ENCODE measurements around the gene GGCX. TPM values are rescaled to one million over a fixed set of nuclear protein-coding genes. Genes with fewer than 3 reads are reported as not detected.

Gene GGCX
- total RNA-seq, 2 experiments from 2014 or later: 20.8 to 22.8 TPM

DNA sequence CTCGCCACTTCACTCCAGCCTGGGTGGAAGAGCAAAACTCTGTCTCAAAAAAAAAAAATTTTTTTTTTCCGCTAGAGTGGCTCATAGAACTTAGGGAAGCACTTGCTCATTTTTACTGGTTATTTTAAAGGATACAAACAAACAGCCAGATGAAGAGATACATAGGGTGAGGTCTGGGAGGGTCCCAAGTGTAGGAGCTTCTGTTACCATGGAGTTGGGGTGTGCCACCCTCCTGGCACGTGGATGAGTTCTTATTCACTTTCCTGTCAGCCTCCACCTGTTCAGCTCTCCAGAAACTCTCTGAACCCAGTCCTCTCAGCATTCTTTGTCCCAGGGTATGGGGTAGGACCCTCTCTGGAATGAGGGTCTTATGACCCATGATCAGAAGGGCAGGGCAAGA, 27.2 kb downstream of the GGCX start:
- Mint-ChIP-seq H3K4me3 (no peak overlapping the region), H3K27ac (no peak overlapping the region), H3K9me3 (no peaks in the 10 kb centered on the region), H3K4me1 (peaks cover 18% of the 10 kb centered on the region), H3K27me3 (peaks cover under 1% of the 10 kb centered on the region), H3K36me3 (ENCODE audit: low read depth) (peaks cover 3% of the 10 kb centered on the region)
- CTCF ChIA-PET: interaction anchor here (1.2 kb wide), 1 partner anchor 11 kb away, joined by 6 read pairs; no protein-coding TSS in a partner anchor
- DNase-seq: no peak
- POLR2A ChIA-PET: interaction anchor here (0.6 kb wide), 1 partner anchor 145 kb away, joined by 3 read pairs; no protein-coding TSS in a partner anchor

DNA sequence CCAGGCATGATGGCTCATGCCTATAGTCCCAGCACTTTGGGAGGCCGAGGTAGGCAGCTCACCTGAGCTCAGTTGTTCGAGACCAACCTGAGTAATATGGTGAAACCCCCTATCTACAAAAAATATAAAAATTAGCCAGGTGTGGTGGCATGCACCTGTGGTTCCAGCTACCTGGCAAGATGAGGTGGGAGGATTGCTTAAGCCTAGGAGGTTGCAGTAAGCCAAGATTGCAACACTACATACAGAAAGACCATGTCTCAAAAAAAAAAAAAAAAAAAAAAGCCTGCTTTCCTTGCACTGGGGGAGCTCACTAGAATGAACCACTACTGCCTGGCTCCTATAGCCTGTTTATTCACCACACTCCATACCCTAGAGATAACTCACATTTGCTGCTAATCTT, 29.7 kb downstream of the GGCX start:
- Mint-ChIP-seq H3K36me3 (ENCODE audit: low read depth) (peaks cover 2% of the 10 kb centered on the region), H3K27me3 (peaks cover 15% of the 10 kb centered on the region), H3K4me3 (no peak overlapping the region), H3K27ac (no peak overlapping the region), H3K4me1 (peaks cover 4% of the 10 kb centered on the region), H3K9me3 (no peaks in the 10 kb centered on the region)
- ChIA-PET POLR2A (no interaction called here), CTCF (interaction anchor here (0.6 to 1.6 kb wide), 5 partner anchors 8 to 231 kb away, joined by 3 to 5 read pairs (median 3); no protein-coding TSS in a partner anchor)
- DNase-seq: no peak

DNA sequence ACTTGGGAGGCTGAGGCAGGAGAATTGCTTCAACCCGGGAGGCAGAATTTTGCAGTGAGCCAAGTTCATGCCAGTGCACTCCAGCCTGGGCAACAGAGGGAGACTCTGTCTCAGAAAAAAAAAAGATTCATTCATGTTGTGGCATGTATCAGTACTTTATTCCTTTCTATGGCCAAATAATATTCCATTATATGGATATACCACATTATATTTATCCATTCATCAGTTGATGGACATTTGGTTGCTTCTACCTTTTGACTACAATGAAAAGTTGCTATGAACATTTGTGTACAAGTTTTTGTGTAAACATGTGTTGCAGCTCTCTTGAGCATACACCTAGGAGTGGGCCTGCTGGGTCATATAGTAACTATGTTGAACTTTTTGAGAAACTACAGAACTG, 31.5 kb downstream of the GGCX start:
- CTCF ChIA-PET: interaction anchor here (0.9 kb wide), 1 partner anchor 9 kb away, joined by 3 read pairs; the partner anchor contains the start of gene MAT2A
- Mint-ChIP-seq H3K4me1 (no peaks in the 10 kb centered on the region), H3K9me3 (no peaks in the 10 kb centered on the region), H3K27me3 (peaks cover 15% of the 10 kb centered on the region), H3K36me3 (ENCODE audit: low read depth) (no peaks in the 10 kb centered on the region), H3K4me3 (no peak overlapping the region), H3K27ac (no peak overlapping the region)
- DNase-seq: no peak
- POLR2A ChIA-PET: no interaction called here

DNA sequence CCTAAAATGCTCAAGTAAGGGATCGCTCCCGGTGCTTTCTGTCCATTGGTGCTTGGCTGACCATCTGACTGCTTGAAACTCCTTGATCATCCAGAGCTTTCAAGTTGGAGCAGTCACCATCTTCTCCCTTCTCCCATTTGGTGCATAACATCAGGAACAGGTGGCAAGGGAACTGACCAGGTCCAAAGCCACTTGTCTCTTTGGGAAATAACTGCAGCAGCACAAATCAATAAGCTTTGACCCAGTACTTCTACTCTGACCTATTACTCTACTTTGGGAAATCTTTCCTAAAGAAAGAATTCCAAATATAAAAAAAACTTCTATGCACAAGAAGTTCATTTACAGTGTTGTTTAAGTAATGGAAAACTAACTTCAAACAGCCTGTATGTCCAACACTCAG, 32.9 kb downstream of the GGCX start:
- CTCF ChIA-PET: no interaction called here
- H3K27ac Mint-ChIP-seq: no peak overlapping the region
- H3K9me3 Mint-ChIP-seq: no peaks in the 10 kb centered on the region
- POLR2A ChIA-PET: no interaction called here
- no peak overlapping the region for H3K4me3 Mint-ChIP-seq
- DNase-seq: no peak
- H3K36me3 Mint-ChIP-seq (ENCODE audit: low read depth): no peaks in the 10 kb centered on the region
- H3K27me3 Mint-ChIP-seq: peaks cover 15% of the 10 kb centered on the region
- peaks cover 4% of the 10 kb centered on the region for H3K4me1 Mint-ChIP-seq

DNA sequence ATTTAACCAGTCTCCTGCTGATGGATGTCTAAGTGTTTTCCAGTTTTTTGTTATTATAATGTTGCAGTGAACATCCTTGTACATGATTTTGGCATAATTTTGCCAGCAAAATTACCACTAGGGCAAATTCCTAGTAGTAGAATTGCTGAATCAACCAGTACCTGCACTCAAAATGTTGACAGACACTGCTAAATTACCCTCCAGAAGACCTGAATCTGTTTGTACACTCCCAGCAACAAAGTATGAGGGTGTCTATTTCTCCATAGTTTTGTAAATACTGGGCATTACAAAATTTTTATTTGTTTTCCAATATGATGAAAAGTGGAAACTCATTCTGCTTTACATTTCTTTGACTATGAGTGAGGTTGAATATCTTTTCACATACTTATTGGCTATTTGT, 33.5 kb downstream of the GGCX start:
- ChIA-PET CTCF (no interaction called here), POLR2A (no interaction called here)
- H3K9me3 Mint-ChIP-seq: no peaks in the 10 kb centered on the region
- DNase-seq: no peak
- H3K27me3 Mint-ChIP-seq: peaks cover 15% of the 10 kb centered on the region
- no peak overlapping the region for H3K4me3 Mint-ChIP-seq
- H3K4me1 Mint-ChIP-seq: peaks cover 4% of the 10 kb centered on the region
- H3K36me3 Mint-ChIP-seq (ENCODE audit: low read depth): no peaks in the 10 kb centered on the region
- H3K27ac Mint-ChIP-seq: no peak overlapping the region

DNA sequence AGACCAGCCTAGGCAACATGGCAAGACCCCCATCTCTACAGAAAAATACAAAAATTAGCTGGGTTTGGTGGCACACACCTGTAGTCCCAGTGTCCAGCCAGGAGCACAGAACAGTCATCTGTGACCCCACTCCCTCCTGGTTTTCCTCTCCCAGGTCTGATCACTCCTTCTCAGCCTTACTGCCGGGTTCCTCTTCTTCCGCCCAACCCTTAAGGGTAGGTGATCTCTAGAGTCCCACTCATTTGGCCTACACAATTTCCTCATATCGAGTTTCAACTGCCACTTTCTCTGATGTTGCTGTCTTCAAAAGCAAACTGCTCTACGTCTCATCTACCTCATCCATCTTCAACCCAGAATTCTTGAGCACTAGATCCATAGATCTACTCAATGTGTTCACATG, 35.7 kb downstream of the GGCX start:
- CTCF ChIA-PET: no interaction called here
- Mint-ChIP-seq H3K36me3 (ENCODE audit: low read depth) (no peaks in the 10 kb centered on the region), H3K4me1 (peaks cover 4% of the 10 kb centered on the region), H3K27me3 (peaks cover 15% of the 10 kb centered on the region), H3K27ac (no peak overlapping the region), H3K4me3 (no peak overlapping the region), H3K9me3 (no peaks in the 10 kb centered on the region)
- POLR2A ChIA-PET: no interaction called here
- DNase-seq: no peak

DNA sequence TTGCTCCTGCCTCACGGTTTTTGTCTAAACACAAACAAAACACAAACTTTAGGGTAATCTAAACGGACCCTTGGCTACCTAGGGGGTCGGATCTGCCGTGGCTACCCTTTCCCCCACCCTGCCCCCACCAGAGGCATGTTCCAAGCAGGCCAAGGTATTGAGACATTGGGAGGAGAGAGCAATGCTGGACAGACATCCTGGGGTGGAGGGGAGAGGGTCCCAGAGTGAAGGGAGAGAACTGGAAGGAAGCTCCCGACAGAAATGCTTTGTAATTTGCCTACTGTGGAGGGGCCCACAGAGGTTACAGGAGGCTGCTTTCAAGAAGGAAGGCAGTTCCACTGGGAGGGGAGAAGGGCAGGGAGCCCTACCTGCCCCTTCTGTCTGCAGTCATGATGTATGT, 36.3 kb downstream of the GGCX start:
- no peak overlapping the region for H3K4me3 Mint-ChIP-seq
- peaks cover 4% of the 10 kb centered on the region for H3K4me1 Mint-ChIP-seq
- no peak overlapping the region for H3K27ac Mint-ChIP-seq
- POLR2A ChIA-PET: no interaction called here
- no peak for DNase-seq
- CTCF ChIA-PET: interaction anchor here (1.7 kb wide), 1 partner anchor 14 kb away, joined by 6 read pairs; the partner anchor contains the start of gene MAT2A
- peaks cover 15% of the 10 kb centered on the region for H3K27me3 Mint-ChIP-seq
- H3K9me3 Mint-ChIP-seq: no peaks in the 10 kb centered on the region
- no peaks in the 10 kb centered on the region for H3K36me3 Mint-ChIP-seq (ENCODE audit: low read depth)

DNA sequence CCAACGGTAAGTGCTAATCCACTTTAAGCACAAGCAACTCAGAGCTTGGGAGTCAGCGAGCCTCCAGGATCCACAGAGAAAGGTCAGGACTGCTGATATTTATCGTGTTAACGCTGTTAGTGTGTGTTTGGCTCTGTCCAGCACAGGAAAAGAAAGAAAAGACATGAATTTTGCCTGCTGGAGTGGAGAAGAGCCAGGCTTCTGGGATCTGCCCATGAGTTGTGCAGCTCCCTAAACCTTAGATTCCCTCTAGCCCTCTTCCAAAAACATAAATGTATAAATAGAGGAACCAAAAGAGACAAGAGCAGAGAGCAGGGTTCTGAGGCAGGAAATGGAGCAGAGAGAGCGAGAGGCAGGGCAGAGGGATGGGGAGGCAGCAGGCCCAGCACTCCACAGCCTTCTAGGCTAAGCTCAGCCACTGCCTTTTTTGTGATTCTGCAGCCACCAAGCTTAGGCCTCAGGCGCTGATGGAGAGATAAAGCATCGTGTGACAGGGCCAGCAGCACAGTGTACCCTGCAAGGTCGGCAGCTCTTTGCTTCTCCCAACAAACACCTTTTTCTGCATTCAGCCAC, 36.9 kb downstream of the GGCX start:
- no peak for DNase-seq
- H3K27ac Mint-ChIP-seq: no peak overlapping the region
- H3K36me3 Mint-ChIP-seq (ENCODE audit: low read depth): no peaks in the 10 kb centered on the region
- peaks cover 4% of the 10 kb centered on the region for H3K4me1 Mint-ChIP-seq
- POLR2A ChIA-PET: no interaction called here
- H3K4me3 Mint-ChIP-seq: no peak overlapping the region
- peaks cover 15% of the 10 kb centered on the region for H3K27me3 Mint-ChIP-seq
- no peaks in the 10 kb centered on the region for H3K9me3 Mint-ChIP-seq
- CTCF ChIA-PET: interaction anchor here (0.9 to 1.7 kb wide), 3 partner anchors 8 to 78 kb away, joined by 3 to 6 read pairs (median 3); partner anchors contain the start of gene MAT2A

DNA sequence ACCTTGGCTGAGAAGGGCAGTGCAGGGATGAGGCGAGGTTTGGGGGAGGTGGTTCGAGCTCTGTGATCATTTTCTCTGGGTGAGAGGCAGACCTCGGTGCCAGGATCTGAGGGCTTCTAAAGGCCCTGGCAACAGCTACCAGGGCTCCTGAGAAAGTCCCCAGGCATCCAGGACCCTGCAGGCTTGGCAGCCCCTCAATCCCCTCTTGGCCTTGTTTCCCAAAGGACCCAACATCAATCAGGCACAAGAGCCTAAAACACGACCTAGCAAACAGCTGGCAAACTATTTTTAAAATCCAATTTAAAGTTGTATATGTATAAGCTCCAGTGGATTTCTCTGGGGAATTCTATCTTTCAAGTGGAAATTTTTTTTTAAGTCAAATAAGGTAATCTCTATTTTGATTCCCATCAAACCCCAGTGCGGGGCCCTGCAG, 37.4 kb downstream of the GGCX start:
- POLR2A ChIA-PET: no interaction called here
- Mint-ChIP-seq H3K27ac (no peak overlapping the region), H3K9me3 (no peaks in the 10 kb centered on the region), H3K36me3 (ENCODE audit: low read depth) (no peaks in the 10 kb centered on the region), H3K4me3 (no peak overlapping the region), H3K27me3 (peaks cover 13% of the 10 kb centered on the region), H3K4me1 (peaks cover 4% of the 10 kb centered on the region)
- CTCF ChIA-PET: interaction anchor here (0.9 to 2.0 kb wide), 4 partner anchors 8 to 78 kb away, joined by 3 to 6 read pairs (median 4); partner anchors contain the start of gene MAT2A
- no peak for DNase-seq

DNA sequence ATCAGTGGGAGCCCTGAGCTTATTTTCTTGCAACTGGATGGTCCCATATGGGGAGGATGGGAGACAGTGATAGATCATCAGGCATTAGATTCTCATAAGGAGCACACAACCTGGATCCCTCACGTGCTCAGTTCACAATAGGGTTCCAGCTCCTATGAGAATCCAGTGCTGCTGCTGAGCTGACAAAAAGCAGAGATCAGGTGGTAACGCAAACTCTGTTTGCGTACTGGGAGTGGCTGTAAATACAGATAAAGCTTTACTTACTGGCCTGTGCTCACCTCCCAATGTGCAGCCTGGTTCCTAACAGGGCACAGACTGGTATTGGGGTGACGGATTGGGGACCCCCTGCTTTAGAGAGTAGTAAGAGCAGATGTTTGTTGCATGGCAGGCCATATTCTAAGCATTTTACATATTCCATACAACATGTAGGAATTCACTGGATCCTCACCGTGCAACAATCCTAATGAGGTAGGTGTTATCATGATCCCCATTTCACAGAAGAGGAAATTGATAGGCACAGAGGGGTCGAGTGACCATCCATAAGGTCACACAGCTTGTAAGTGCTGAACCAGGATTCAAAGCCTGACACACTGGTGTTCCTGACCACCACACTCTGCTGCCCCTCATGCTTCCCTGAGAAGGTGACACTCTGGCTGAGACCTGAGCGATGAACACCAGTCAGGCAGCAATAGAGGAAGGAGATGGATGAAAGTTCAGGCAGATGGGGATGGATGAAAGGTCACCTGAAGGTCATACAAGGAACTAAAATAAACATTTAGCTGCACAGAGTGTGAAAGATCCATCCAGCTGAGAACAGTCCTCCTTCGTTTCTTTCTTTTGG, 38.0 kb downstream of the GGCX start:
- POLR2A ChIA-PET: no interaction called here
- Mint-ChIP-seq H3K27ac (no peak overlapping the region), H3K27me3 (peaks cover 10% of the 10 kb centered on the region), H3K9me3 (no peaks in the 10 kb centered on the region), H3K4me1 (peaks cover 4% of the 10 kb centered on the region), H3K4me3 (no peak overlapping the region), H3K36me3 (ENCODE audit: low read depth) (no peaks in the 10 kb centered on the region)
- DNase-seq: no peak
- CTCF ChIA-PET: interaction anchor here (0.6 to 2.0 kb wide), 4 partner anchors 9 to 748 kb away, joined by 3 to 6 read pairs (median 4); partner anchors contain the start of gene MAT2A

DNA sequence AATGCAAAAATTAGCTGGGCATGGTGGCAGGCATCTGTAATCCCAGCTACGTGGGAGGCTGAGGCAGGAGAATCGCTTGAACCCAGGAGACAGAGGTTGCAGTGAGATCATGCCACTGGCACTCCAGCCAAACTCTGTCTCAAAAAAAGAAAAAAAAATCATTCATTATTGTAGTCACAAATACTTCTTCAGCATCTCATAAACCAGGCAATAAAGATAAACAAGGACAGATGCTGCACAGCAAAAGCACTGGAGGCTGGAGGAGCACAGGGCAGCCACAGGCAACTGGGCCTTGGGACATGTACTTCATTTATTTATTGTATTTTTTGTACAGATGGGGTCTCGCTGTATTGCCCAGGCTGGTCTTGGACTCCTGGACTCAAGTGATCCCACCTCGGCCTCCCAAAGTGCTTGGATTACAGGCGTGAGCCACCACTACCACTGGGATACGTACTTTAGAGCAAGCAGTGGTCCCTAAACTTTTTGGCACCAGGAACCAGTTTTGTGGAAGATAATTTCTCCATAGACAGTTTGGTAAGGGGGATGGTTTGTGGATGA, 39.1 kb downstream of the GGCX start:
- Mint-ChIP-seq H3K36me3 (ENCODE audit: low read depth) (no peaks in the 10 kb centered on the region), H3K9me3 (no peaks in the 10 kb centered on the region), H3K4me1 (peaks cover 4% of the 10 kb centered on the region), H3K4me3 (no peak overlapping the region), H3K27ac (no peak overlapping the region), H3K27me3 (no peaks in the 10 kb centered on the region)
- no peak for DNase-seq
- ChIA-PET CTCF (interaction anchor here (2.0 kb wide), 1 partner anchor 13 kb away, joined by 6 read pairs; no protein-coding TSS in a partner anchor), POLR2A (no interaction called here)

DNA sequence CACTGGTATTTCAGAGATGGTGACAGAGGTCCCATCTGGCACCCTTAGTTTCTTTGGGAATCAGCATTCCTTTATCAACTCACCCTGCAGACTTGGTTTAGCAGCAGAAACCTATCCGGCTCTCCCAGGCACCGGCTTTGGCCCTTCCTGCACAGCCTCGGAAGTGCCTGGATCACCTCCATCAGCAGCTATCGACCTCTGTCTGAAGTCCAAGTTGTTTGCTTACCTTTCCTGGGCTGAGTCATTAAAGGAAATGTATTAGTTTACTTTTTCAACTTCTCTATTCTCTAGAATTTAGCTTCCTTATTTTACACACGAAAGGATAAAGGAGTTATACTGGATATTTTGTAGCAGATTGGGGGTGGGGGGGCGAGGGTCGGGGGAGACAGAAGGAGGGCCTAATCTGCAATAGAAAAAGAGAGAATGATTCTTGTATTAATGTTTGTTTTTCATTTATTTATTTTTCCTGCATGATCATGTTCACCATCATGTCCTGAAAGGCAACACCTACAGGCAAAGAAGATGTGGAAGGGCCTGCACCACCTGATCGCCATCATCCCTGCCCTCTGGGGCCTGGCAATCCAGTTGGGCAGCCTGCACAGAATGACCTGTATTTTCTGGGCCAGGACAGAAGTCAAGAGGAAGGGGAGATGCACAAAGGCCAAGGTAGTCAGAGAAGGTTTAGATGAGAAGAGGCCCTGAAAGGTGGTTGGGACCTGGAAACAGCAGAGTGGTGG, 44.5 kb downstream of the GGCX start:
- Mint-ChIP-seq H3K36me3 (ENCODE audit: low read depth) (no peaks in the 10 kb centered on the region), H3K27me3 (no peaks in the 10 kb centered on the region), H3K4me1 (no peaks in the 10 kb centered on the region), H3K4me3 (no peak overlapping the region), H3K9me3 (no peaks in the 10 kb centered on the region), H3K27ac (no peak overlapping the region)
- CTCF ChIA-PET: no interaction called here
- no peak for DNase-seq
- POLR2A ChIA-PET: no interaction called here

Measured in activated CD4-positive, alpha-beta T cell treated with anti-CD3 and anti-CD28 coated beads, Interleukin-2, amount 10 ng/mL, durations not matched to agents 7 days and 5 days (primary cell).